WERI-Rb-1 (cell line): ENCODE data around the gene DAB1.

ENCODE experiments used
- DNase-seq: peaks from one replicate; pipeline ENCODE4 v3.0.0-alpha.2; 2020
- H3K27ac ChIP-seq: fragments of 250-450 bp; sonication (Bioruptor Pico); 2 replicates; pipeline ENCODE4 v1.5.1; 2020; ENCODE audit warnings: mild to moderate bottlenecking, moderate library complexity
- H3K27me3 ChIP-seq: fragments of 250-450 bp; sonication (Bioruptor Pico); 2 replicates; pipeline ENCODE4 v1.5.1; 2021; ENCODE audit warnings: mild to moderate bottlenecking, low read depth, moderate library complexity; ENCODE audit not compliant: insufficient read depth, severe bottlenecking
- H3K36me3 ChIP-seq: fragments of 250-450 bp; sonication (Bioruptor Pico); 2 replicates; pipeline ENCODE4 v1.5.1; 2020; ENCODE audit warnings: mild to moderate bottlenecking, moderate library complexity
- H3K4me3 ChIP-seq: 2 replicates; pipeline ENCODE4 v1.5.1; 2011; ENCODE audit warnings: low read depth, mild to moderate bottlenecking, control low read depth, low read length
- H3K9me3 ChIP-seq: fragments of 250-450 bp; sonication (Bioruptor Pico); 2 replicates; pipeline ENCODE4 v1.5.1; 2021; ENCODE audit warnings: mild to moderate bottlenecking, moderate library complexity; ENCODE audit not compliant: severe bottlenecking
- TF ChIP-seq, protein P1 (sequence below): IDR thresholded peaks from 2 replicates; pipeline ENCODE4 v1.5.1; 2011; ENCODE audit warnings: low read depth, mild to moderate bottlenecking, control low read depth, inconsistent platforms, low read length

Gene DAB1

DNA sequence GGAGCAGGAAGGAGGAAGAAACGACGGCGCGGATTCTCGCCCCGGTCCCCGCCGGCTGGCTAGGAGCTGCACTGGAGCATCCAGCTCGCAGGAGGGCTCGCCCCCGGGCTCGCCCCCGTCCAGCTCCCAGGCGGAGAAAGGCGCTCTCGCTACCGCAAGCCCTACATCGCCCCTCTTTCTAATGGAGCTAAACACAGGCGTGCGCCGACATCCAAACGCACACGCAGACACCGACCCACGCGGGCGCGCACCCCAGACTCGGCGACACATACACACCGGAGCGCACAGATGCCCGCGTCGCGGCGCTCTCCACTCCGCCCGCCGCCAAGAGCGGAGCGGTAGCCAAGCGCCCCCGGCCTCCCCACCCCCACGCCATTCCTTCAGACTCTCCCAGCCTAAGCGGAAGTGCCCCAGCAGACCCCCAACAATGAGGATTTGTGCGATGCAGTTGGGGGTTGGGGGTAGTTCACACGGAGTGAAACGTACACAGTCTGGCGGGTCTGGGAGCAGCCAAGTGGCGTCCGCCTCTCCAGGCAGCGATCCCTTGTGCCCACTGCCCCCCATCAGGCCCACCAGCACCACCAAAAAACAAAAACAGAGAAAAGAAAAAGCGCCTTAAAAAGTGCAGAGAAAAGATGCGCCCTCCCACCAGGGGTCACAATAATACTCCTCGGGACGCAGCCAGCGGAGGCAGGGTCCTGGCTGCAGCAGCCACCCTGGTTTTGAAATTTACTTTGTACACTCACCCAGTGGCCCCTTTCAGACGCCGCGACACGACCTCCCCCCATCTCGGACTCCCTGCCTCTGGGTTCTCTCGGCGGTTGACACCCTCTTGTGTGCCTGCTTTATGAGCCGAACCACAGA is 1.4 kb downstream of the DAB1 start:
- H3K4me3 ChIP-seq = peak overlapping the region; percentile 43
- peaks cover 12% of the 10 kb centered on the region for H3K27me3 ChIP-seq
- no peak overlapping the region for H3K27ac ChIP-seq
- DNase-seq = peak; percentile 60
- TF ChIP-seq, protein P1, sequence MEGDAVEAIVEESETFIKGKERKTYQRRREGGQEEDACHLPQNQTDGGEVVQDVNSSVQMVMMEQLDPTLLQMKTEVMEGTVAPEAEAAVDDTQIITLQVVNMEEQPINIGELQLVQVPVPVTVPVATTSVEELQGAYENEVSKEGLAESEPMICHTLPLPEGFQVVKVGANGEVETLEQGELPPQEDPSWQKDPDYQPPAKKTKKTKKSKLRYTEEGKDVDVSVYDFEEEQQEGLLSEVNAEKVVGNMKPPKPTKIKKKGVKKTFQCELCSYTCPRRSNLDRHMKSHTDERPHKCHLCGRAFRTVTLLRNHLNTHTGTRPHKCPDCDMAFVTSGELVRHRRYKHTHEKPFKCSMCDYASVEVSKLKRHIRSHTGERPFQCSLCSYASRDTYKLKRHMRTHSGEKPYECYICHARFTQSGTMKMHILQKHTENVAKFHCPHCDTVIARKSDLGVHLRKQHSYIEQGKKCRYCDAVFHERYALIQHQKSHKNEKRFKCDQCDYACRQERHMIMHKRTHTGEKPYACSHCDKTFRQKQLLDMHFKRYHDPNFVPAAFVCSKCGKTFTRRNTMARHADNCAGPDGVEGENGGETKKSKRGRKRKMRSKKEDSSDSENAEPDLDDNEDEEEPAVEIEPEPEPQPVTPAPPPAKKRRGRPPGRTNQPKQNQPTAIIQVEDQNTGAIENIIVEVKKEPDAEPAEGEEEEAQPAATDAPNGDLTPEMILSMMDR = peak; percentile 26; the same call in 1 of the 2 replicates
- H3K36me3 ChIP-seq = no peaks in the 10 kb centered on the region
- H3K9me3 ChIP-seq = no peaks in the 10 kb centered on the region

DNA sequence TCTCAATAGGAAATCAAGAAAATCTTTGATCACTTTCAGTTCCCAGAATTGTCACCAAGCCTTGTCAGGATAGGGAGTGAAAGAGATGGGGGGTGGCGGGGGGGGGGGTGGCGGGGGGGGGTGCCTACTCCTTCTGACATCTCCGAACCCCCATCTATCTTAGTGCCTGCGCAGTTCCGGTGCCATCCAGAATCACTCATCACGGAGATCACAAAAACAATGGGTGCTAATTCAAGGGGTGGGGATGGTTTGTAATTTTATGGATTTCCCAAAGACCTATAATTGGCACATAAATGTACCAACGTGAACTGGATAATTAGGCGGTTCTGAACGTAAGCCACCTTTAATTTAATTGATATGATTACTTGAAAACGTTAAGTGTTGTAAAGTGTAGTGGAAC is 2.1 kb downstream of the DAB1 start:
- Histone ChIP-seq H3K9me3 (no peaks in the 10 kb centered on the region), H3K27me3 (peaks cover 12% of the 10 kb centered on the region), H3K27ac (no peak overlapping the region), H3K36me3 (no peaks in the 10 kb centered on the region), H3K4me3 (peak overlapping the region; percentile 43)
- TF ChIP-seq, protein P1 = no peak
- no peak for DNase-seq

DNA sequence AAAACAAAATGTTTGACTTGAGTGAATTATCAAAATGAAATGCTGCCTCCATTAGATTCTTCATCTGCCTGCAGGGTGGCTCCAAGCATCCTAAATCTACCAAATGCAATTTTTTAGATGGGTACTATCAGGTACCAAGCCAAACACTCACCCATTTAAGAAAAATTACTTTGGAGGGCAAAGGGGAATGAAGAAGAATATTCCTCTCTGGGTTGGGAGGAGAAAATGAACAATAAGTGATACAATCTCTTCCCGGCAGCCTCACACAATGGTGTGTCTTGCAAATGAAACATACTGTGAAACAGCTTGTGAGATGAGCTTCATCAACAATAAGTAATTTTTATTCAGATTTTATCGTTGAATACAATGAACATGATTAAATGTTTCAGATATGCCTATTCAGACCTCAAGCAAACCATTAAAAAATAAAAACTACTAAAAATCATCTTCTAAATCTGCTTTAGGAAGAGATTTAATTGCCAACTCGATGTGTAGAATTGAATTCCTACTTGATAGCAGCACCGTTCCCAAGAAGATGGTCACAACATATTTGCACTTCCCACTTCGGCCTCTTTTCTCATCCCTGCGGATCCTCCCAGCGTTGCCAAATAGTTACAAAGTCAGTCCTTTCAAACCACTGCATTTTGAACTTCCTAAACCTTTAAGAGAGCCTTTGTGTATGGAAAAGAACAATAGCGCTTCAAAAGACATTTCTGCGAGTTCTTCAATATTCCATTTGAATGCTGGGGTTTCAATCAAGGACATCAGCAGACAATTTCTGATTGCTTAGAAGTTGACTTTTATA is 2.7 kb downstream of the DAB1 start:
- Histone ChIP-seq H3K4me3 (no peak overlapping the region), H3K36me3 (no peaks in the 10 kb centered on the region), H3K27me3 (peaks cover 12% of the 10 kb centered on the region), H3K9me3 (no peaks in the 10 kb centered on the region), H3K27ac (no peak overlapping the region)
- no peak for DNase-seq
- TF ChIP-seq, protein P1 = no peak

DNA sequence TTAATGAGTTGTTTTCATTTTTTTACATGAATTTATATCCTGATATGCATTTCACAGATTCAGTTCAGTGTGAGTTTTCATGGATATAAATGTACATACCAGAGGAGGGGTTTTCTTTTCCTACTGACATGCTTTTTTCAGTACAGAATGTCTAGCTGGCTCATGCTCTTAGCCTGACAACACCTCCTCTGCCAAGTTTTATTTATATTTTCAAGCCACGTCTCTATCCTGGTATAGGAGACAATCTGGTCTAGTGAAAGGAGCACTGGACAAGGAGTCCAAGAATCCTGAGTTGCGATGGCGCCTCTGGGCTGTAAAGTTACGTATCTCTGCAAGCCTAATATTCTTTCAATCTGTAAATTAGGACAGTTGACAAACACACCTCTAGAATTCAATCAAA is 4.9 kb downstream of the DAB1 start:
- Histone ChIP-seq H3K9me3 (no peaks in the 10 kb centered on the region), H3K27me3 (peaks cover 12% of the 10 kb centered on the region), H3K36me3 (no peaks in the 10 kb centered on the region), H3K4me3 (no peak overlapping the region), H3K27ac (no peak overlapping the region)
- TF ChIP-seq, protein P1 = no peak
- DNase-seq = no peak

DNA sequence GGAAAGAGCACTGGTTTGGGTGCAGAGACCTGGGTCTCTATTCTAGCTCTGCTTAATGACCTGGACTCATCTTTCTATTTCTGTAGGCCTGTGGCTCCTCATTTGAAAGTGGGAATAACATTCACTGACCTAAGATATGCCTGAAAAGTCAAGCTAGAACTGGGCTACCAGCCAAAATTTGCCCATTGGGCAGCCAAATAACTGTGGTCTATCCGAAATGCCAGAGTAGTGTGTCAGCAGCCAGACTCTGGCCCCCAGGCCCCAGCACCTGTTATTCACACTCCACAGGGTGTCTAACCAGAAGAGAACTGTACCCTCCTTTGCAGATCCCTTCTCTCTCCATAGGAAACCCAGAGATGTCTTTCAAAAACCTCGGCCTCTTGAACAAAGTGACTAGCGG is 12.6 kb downstream of the DAB1 start:
- Histone ChIP-seq H3K27me3 (no peaks in the 10 kb centered on the region), H3K9me3 (no peaks in the 10 kb centered on the region), H3K36me3 (no peaks in the 10 kb centered on the region), H3K27ac (no peak overlapping the region), H3K4me3 (no peak overlapping the region)
- TF ChIP-seq, protein P1 = no peak
- DNase-seq = no peak
